Gastroesophageal sphincter (tissue), 3 donors: ENCODE measurements around the gene TMCO4.

Source experiments
- POLR2A ChIP-seq, 2 donors: fragments of 450-650 bp; IDR thresholded peaks; one replicate each; pipeline ENCODE4 v1.6.1; 2017; ENCODE audit warnings: antibody characterized with exemption in 2 of 2, mild to moderate bottlenecking in 2 of 2, moderate library complexity in 1 of 2
- TF ChIP-seq, protein P1 (sequence below), 4 experiments: fragments of 200-600 bp in 2 of 4; fragments of 450-650 bp in 2 of 4; sonication (generic) in 1 of 4; IDR thresholded peaks; one replicate each; pipeline ENCODE4 v1.5.1; 2017 to 2019; ENCODE audit warnings: antibody characterized with exemption in 4 of 4, mild to moderate bottlenecking in 2 of 4, moderate library complexity in 2 of 4

DNA sequence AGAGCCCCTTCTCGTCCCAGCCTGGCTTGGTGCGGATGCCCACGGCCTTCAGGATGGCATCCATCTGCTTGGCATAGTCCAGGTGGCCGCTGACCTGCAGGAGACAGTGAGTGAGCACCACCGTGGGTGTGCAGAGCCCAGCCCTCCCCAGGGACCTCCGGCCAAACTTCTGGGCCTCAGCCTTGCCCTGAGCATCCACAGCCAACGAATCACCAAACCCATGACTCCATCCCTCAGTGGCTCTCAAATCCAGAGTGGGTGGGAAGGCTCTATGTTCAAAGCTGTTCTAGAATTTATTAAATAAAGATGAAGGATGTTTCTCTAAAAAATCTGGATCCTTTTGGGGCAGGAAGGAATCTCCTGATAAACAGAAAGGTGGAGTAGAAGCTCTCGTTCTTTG, 116.4 kb downstream of the TMCO4 start:
- TF ChIP-seq, protein P1, sequence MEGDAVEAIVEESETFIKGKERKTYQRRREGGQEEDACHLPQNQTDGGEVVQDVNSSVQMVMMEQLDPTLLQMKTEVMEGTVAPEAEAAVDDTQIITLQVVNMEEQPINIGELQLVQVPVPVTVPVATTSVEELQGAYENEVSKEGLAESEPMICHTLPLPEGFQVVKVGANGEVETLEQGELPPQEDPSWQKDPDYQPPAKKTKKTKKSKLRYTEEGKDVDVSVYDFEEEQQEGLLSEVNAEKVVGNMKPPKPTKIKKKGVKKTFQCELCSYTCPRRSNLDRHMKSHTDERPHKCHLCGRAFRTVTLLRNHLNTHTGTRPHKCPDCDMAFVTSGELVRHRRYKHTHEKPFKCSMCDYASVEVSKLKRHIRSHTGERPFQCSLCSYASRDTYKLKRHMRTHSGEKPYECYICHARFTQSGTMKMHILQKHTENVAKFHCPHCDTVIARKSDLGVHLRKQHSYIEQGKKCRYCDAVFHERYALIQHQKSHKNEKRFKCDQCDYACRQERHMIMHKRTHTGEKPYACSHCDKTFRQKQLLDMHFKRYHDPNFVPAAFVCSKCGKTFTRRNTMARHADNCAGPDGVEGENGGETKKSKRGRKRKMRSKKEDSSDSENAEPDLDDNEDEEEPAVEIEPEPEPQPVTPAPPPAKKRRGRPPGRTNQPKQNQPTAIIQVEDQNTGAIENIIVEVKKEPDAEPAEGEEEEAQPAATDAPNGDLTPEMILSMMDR (IDR thresholded peaks at IDR 0.05): no peak
- TF ChIP-seq POLR2A (IDR thresholded peaks at IDR 0.05): no peak
